GM06990 (cell line): ENCODE data around the gene ROBO1.

Experiments
- DNase-seq: peaks from one replicate; pipeline ENCODE4 v3.0.0-alpha.2; 2011; ENCODE audit not compliant: insufficient read length; ENCODE audit errors: extremely low read depth
- H3K27me3 ChIP-seq: replicated peaks from 2 replicates; pipeline ENCODE4 v1.6.0; 2011; ENCODE audit warnings: low read length; ENCODE audit not compliant: control insufficient read depth, insufficient read depth
- H3K36me3 ChIP-seq: 2 replicates; pipeline ENCODE4 v1.5.1; 2011; ENCODE audit warnings: low read length; ENCODE audit not compliant: control insufficient read depth, insufficient read depth
- H3K4me3 ChIP-seq: replicated peaks from 2 replicates; pipeline ENCODE4 v1.5.1; 2011; ENCODE audit warnings: low read depth, mild to moderate bottlenecking, control low read depth, low read length
- CTCF ChIP-seq: IDR thresholded peaks from 2 replicates; pipeline ENCODE4 v1.5.1; 2011; ENCODE audit warnings: low read length, control low read depth, mild to moderate bottlenecking, inconsistent platforms; ENCODE audit not compliant: insufficient read depth, poor library complexity, severe bottlenecking

ROBO1 gene

GRCh38 chr3:78814893-78815562 lies 952.8 kb downstream of the ROBO1 start:
- no peaks in the 10 kb centered on the region for H3K36me3 ChIP-seq
- DNase-seq = no peak
- TF ChIP-seq CTCF = no peak
- no peaks in the 10 kb centered on the region for H3K27me3 ChIP-seq
- no peak overlapping the region for H3K4me3 ChIP-seq

- TF ChIP-seq CTCF = no peak
- Histone ChIP-seq H3K4me3 (peak overlapping the region; percentile 25; the same call in 1 of the 2 replicates), H3K27me3 (no peaks in the 10 kb centered on the region), H3K36me3 (no peaks in the 10 kb centered on the region)
- no peak for DNase-seq
Measured at GRCh38 chr3:78812166-78812565, 955.6 kb downstream of the ROBO1 start.

GRCh38 chr3:78809966-78810365 lies 957.8 kb downstream of the ROBO1 start:
- DNase-seq = no peak

GRCh38 chr3:78804251-78805037 lies 963.4 kb downstream of the ROBO1 start:
- Histone ChIP-seq H3K4me3 (no peak overlapping the region), H3K27me3 (no peaks in the 10 kb centered on the region), H3K36me3 (no peaks in the 10 kb centered on the region)
- no peak for DNase-seq
- no peak for TF ChIP-seq CTCF

More at GRCh38 chr3:78809966-78810365, 957.8 kb downstream of the ROBO1 start:
- no peaks in the 10 kb centered on the region for H3K36me3 ChIP-seq
- no peaks in the 10 kb centered on the region for H3K27me3 ChIP-seq
- H3K4me3 ChIP-seq = no peak overlapping the region
- no peak for TF ChIP-seq CTCF

- DNase-seq = no peak
- no peak for TF ChIP-seq CTCF
- no peaks in the 10 kb centered on the region for H3K27me3 ChIP-seq
- H3K36me3 ChIP-seq = no peaks in the 10 kb centered on the region
- no peak overlapping the region for H3K4me3 ChIP-seq
Measured at GRCh38 chr3:78802562-78802930, 965.3 kb downstream of the ROBO1 start.
